Stimulated activated naive CD8-positive, alpha-beta T cell treated with anti-CD3 and anti-CD28 coated beads, Interleukin-15, Interleukin-2, amounts not matched to agents 100 U/mL and 50 U/mL, for 24 hours (primary cell): ENCODE measurements around the gene TSPAN9.

Experiments
- ATAC-seq: fragments of 150-1000 bp; cut with Tn5 transposase; one replicate; pipeline ENCODE4 v1.10.0; 2021
- DNase-seq: peaks from one replicate; pipeline ENCODE4 v3.0.0; 2021

Gene TSPAN9

GRCh38 chr12:3078086-3078820 is 1.1 kb downstream of the TSPAN9 start:
- ATAC-seq (no peak), DNase-seq (no peak)

- DNase-seq: no peak
- no peak for ATAC-seq
Observed at GRCh38 chr12:3081091-3081490, 3.9 kb downstream of the TSPAN9 start.

- ATAC-seq (no peak), DNase-seq (no peak)
Observed at GRCh38 chr12:3081886-3082285, 4.7 kb downstream of the TSPAN9 start.

GRCh38 chr12:3083241-3083920 is 6.2 kb downstream of the TSPAN9 start:
- ATAC-seq (no peak), DNase-seq (no peak)

GRCh38 chr12:3083921-3084347 is 6.8 kb downstream of the TSPAN9 start:
- DNase-seq (no peak), ATAC-seq (no peak)

GRCh38 chr12:3084742-3085141 is 7.6 kb downstream of the TSPAN9 start:
- ATAC-seq (no peak), DNase-seq (no peak)

GRCh38 chr12:3085341-3086139 is 8.4 kb downstream of the TSPAN9 start:
- no peak for ATAC-seq
- no peak for DNase-seq

- ATAC-seq: no peak
- no peak for DNase-seq
Observed at GRCh38 chr12:3086211-3086610, 9.0 kb downstream of the TSPAN9 start.

GRCh38 chr12:3086729-3087323 is 9.6 kb downstream of the TSPAN9 start:
- DNase-seq (no peak), ATAC-seq (no peak)

GRCh38 chr12:3087758-3088650 is 10.8 kb downstream of the TSPAN9 start:
- ATAC-seq (no peak), DNase-seq (no peak)

GRCh38 chr12:3089588-3089987 is 12.4 kb downstream of the TSPAN9 start:
- DNase-seq (no peak), ATAC-seq (no peak)

- ATAC-seq (no peak), DNase-seq (no peak)
Observed at GRCh38 chr12:3090240-3091037, 13.3 kb downstream of the TSPAN9 start.

- DNase-seq (no peak), ATAC-seq (no peak)
Observed at GRCh38 chr12:3091038-3091319, 13.8 kb downstream of the TSPAN9 start.

GRCh38 chr12:3091382-3092241 is 14.4 kb downstream of the TSPAN9 start:
- no peak for ATAC-seq
- DNase-seq: no peak

GRCh38 chr12:3092764-3093163 is 15.6 kb downstream of the TSPAN9 start:
- ATAC-seq: no peak
- no peak for DNase-seq

GRCh38 chr12:3097186-3097804 is 20.1 kb downstream of the TSPAN9 start:
- no peak for DNase-seq

GRCh38 chr12:3097836-3098235 is 20.7 kb downstream of the TSPAN9 start:
- DNase-seq (no peak), ATAC-seq (no peak)

More at GRCh38 chr12:3097186-3097804, 20.1 kb downstream of the TSPAN9 start:
- ATAC-seq: no peak

GRCh38 chr12:3098436-3098835 is 21.3 kb downstream of the TSPAN9 start:
- ATAC-seq: no peak
- no peak for DNase-seq

GRCh38 chr12:3099146-3099545 is 22.0 kb downstream of the TSPAN9 start:
- no peak for DNase-seq
- ATAC-seq: no peak
